Measurements from ENCODE around the gene CLEC20A. TPM values are rescaled to one million over a fixed set of nuclear protein-coding genes. Genes with fewer than 3 reads are reported as not detected.

Gene CLEC20A
- not detected for total RNA-seq

DNA sequence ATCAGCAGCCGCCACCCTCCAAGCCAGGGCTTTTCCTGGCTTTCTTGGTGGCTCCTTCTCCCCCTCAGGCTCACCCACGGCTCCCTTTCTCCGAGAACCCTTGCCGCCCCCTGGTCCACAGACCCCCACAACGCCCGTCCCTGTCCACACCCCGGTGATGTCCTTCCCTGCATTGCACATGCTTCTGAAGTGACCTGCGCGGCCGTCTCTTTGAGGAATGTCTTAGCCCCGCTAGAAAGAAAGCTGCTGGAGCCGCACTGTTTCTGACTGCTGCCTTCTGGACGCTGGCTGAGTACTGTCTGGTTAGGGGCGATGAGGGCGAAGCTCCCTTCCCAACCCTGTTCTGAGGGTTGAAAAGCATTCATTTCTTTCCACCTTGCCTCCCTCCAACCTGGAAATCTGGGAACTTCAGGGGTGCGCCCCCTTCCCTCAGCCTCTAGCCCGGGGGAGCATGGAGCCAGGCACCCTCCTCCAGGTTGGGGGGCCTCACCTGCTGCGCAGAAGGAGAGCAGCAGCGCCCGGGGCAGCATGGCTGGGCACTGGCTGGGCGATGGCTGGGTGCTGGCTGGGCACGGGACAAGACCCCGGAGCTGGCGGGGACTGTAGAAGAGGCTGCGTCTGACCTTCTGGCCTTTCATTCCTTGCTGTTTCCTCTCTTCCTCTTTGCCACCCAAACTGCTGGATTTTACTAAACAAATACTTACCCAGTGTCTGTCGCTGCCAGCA, at the start of gene CLEC20A:
TSS of gene CLEC20A (minus strand) at position 555 of the 726 bp plus-strand sequence. CDS start at position 530, 25 bp downstream.
- DNase-seq (ENCODE audit: low spot score in 2 of 2) (no peak), FAIRE-seq (no peak)

DNA sequence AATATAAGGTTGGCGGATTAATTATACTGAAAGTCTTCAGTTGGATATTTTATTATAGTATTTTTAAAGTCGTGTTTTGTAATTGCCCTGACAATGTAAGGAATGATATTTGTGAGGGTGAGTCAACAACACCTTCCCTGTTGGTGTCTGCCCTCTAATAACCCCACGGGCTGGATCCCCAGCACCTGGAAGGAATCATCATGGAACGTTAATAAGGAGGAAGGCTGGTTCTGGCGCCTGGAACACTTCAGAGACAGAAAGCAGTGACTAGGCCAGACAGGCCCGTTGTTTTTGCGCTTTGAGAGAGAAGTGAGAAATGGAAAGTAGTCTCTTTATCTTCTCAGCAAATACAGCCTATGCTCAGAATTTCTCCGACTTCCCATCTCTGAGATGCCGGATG, 47.8 kb upstream of the CLEC20A start:
- no peak for FAIRE-seq
- DNase-seq (ENCODE audit: low spot score in 2 of 2), result no peak

DNA sequence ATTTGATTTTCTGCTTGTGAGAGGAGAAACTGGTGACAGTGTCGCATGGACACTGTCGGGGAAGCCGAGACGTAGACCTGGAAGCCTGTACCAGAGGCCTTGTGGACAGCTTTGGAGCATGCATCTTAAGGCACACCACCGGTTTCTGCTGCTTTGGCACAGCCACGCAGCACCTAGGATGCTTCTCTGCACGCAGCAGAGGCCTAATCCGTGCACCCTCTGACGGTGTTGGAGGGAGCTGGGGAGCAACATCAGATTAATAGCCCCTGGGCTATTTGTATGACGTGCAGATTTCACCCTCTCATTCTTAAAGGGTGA, 46.5 kb upstream of the CLEC20A start:
- FAIRE-seq, result no peak

DNA sequence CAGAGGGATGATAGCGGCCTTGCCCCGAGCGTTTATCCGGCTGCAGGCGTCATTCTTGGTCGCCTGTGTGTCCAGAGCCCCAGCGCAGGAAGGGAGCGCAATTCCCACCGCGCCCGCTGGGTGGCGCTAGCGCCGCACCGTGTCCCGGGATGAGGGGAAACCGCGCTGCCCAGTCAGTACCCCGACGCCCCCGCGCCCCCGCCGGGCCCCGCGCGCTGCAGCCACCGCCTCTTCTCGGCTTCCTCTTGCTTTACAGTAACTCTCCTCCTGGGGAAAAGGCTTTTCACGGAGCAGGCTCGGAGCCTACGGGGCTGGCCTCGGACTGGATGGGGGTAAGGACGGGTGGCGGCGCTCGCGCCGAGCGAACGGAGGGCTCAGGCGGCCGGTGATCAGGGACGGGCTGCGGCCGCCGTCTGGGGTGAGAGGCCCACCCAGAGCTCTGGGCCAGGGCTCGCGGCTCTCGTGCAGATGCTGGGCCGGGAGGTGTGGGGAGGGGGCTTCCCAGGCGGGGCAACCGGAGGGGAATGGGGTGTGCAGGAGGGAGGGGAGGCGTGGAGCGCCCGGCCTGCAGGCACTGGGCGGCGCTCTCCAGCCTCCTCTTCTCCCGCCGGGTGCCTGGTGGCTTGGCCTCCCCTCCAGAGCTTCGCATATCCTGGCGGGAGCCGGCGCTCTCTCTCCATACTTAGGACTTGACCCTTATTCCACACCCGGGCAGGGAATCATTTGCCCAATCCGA, 46.0 kb upstream of the CLEC20A start:
- DNase-seq (ENCODE audit: low spot score in 2 of 2) (peak; percentile 77 to 89), FAIRE-seq (no peak)

More for the DNA sequence above, 46.5 kb upstream of the CLEC20A start:
- no peak for DNase-seq (ENCODE audit: low spot score in 2 of 2)

DNA sequence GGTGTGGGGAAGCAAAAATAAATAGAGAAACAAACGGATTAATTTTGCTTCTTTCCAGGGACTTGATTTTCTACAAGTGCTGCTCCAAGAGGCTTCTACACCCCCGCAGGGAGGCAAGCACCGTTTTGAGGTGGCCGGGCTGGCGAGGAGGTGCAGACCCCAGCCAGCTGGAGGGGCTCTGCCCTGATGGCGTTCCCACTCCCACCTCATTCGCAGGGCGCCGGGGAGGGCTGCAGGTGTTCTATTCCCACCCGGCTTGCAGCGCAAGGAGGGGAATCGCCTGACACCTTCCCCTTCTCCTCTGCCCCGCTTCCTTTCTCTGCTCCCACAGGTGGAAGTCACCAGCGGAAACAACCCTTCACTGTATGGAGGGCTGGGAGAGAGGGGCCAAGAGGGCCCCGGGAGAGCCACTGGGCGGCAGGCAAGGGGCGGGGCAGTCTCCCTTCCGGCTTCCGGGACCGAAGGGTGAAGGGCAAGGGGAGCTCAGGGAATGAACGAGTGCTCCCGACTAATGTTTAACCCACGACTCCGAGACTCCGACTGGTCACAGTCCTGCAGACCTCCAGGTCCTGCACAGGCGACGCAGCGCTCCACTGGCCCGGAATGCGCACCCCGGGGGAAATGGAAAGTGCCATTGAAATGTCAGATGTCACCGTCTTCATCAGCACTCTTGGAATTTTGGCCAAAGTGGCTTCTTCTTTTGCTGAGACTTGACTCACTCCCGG, 45.2 kb upstream of the CLEC20A start:
- peak; percentile 47 to 60 for DNase-seq (ENCODE audit: low spot score in 2 of 2)
- FAIRE-seq, result no peak

DNA sequence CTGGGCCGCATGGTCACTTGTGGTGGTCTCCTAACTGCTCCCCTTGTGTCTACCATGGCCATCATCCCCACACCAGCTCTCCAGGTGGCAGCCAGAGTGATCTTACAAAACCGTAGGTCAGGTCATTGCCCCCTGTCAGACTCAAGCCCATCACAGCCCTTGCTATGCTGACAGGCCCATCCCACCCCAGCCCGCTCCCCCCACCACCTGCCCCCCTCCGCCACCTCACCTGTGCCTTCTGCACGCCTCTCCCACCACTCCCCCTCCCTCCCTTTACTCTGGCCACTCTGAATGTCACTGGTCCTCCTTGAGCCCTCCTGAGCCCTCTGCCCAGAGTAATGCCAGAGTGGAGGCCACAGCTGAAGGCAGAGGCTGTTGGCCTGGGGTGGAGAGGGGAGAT, 44.6 kb upstream of the CLEC20A start:
- DNase-seq (ENCODE audit: low spot score in 2 of 2) (no peak), FAIRE-seq (no peak)

DNA sequence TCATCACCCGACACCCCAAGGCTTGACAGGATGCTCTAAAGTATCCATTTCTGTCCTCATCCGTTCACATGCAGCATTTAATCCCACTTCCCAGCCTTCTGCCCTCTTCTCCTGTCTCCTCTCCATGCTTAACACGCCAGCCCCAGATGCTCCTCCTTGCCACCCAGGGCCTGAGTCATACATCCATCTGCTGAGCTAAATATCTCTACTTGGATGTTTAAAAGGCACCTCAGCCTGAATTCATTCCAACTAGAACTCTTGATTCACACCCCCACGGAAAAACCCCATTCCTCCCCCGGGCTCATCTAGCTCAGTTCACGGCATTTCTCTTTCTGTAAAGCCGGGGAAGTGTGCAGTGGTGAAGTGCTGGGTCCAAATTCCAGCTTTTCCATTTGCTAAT, 43.9 kb upstream of the CLEC20A start:
- FAIRE-seq (no peak), DNase-seq (ENCODE audit: low spot score in 2 of 2) (no peak)

DNA sequence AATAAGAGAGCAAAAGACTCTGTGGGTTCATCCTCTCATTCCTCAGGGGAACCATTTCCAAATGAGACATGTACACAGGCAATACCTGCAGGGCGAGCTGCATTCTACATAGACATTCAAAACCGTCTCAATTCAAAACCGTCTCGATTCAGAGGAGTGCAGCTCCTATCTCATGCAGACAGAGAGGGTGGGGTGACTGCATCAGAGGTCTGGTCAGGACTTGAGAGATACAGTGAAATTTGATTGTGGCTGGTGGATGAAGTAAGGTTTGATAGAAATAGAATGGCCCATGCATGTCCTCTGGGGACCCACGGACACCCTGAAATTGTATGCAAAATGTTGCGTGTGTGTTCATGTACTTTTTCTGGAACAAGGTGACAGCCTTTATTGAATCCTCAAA, 43.4 kb upstream of the CLEC20A start:
- no peak for FAIRE-seq
- no peak for DNase-seq (ENCODE audit: low spot score in 2 of 2)

DNA sequence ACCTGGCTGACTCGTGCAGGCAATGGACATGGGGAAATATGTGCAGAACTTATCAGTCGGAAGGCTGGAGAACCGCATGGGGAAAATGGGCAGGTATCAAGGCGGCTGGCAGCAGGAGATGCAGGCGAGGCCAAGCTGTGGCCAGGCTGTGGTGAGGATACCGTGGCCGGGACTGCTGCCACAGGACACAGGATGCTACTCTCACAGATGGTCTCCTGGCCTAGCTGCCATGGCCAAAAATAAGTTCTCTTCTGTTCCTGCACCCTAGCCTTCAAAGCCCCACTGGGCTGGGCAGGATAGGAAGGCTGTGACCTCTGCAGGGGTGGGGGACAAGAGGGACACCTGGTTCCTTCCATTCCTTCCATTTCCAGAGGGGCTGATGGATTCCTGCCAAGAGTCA, 42.5 kb upstream of the CLEC20A start:
- no peak for DNase-seq (ENCODE audit: low spot score in 2 of 2)

DNA sequence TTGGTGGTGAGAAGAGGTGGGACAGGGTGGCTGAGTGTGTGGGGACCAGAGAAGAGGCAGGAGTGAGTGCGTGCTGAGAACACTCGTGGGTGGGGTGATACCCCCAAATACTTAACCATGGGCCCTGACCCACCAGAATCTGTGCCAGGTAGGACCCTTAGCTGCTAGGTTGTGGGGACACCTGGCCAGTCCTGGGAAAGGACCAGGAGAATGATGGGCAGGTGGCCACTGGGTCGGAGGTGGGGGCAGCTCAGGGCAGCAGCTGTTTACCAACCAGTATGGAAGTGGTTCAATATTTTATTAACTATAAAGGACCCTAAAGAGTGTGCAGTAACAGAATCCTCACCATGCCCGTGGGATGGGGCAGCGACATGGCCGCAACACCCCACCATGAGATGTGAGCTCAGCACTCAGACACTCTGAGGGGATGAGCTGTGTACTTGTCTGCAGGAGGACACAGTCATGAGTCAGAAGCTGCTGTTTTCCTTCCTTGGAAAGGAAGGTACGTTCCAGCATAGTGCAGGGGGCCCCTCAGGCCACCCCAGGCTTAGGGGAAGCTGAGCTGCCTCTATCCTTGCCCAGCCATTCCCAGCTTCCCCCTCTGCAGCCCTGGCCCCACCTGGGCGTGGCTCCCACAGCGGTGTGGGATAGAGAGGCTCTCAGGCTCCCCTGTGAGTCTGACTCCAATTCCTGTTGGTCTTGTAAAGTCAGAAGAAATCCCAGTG, 41.6 kb upstream of the CLEC20A start:
- FAIRE-seq, result no peak

More for the DNA sequence above, 42.5 kb upstream of the CLEC20A start:
- no peak for FAIRE-seq

DNA sequence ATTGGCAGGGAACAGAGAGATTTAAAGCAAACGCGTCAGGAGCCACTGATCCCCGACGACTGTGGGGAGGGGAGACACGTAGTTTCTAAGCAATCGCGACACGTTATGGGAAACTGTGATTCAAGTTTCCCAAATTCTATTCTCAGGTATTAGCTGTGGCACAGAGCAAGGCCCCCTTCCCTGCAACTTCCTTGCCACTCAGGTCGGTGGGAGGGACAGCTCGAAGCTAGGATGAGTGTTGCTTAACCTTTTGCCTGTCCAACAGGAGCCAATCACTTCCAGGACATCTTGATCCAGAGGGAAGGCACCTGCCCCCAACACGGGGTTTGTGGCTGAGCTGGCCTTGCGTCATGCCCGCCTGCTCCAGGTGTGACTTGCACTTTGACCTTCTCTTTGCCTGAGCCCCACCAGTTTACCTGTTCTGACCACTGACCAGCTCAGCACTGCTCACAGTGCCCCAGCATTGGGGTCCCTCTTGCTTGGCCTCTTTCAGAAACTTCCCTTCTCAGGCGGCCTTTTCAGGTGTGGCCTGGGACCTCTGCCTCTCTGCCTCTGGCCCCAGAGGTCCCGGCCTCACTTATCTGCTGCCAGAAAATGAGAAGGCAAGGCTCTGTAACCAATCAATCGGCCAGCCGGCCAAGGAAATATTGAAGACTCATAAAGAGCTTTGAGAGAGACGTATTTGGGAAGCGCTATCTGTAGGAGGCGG, 40.8 kb upstream of the CLEC20A start:
- DNase-seq (ENCODE audit: low spot score in 2 of 2) (no peak), FAIRE-seq (no peak)

More for the DNA sequence above, 41.6 kb upstream of the CLEC20A start:
- DNase-seq (ENCODE audit: low spot score in 2 of 2), result no peak

DNA sequence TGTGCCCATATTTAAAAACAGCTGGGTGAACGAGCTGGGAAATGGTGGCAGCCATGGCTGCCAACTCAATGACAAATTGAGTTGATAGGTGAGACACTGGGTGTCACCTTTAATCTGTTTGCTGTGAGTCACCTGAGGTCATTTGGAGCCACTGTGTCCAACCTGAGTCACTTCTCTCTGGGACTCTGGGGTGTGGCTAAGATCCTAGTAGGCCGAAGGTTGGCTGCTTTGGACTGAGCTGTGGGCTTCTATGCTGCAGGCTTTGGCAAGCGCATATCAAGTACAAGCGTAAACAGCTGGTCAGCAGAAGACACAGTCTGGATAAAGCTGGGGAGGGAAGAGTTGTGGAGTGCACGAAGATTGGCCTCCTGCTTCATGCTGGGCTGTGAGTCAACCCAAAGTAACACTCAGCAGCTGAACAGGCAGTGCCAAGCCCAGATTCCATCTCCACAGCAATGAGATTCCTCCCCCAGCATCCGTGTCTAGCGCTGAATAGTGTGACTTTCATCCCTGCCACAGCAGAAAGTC, 40.1 kb upstream of the CLEC20A start:
- DNase-seq (ENCODE audit: low spot score in 2 of 2), result peak in 1 of 2 donors; percentile 43
- no peak for FAIRE-seq

DNA sequence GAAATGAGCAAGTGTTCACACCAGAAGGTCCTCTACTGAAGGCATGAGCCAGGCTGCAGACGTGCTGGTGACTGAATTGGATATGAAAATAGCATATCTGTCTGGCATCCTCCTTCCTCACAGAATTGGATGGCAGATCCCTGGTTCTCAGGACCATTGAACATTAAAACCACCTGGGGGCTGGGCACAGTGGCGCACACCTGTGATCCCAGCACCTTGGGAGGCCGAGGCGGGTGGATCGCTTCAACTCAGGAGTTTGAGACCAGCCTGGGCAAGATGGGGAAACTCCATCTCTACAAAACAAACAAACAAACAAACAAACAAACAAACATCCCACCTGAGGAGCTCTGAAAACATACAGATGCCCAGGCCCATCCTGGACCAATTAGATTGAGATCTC, 39.6 kb upstream of the CLEC20A start:
- FAIRE-seq, result no peak
- DNase-seq (ENCODE audit: low spot score in 2 of 2), result no peak

DNA sequence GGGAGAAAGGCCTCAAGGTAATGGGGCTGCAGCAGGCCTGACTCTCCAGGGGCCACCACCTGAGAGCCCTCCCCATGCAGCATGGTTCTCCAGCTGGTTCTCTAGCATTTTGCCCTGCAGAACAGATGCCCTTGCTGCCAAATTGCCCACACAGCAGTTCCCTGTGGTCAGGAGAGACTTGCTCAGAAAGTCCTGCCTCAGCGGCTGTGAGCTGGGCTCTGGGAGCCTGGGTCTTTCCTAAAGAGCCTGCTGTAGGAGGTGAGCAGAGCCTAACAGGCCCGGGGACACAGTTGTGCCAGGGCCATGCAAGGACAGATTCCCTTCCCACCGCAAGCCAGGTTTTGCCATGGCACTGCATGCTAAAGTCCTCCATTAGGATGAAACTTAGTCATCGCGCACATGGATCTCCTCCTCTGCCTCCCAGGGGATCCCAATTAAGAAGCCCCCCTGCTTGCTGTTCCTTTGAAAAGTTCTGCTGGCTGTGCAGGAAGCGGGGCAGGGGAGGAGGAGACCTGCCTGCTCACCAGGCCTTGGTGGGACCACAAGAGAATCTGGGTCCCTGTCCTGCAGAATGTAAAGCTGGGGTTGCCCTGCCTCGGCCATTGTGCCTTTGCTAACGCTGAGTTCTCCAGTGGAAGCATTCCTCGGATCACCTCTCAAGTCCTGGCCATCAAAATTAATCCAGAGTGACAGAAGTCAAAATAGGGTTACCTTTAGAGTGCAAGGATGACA, 37.5 kb upstream of the CLEC20A start:
- FAIRE-seq (no peak), DNase-seq (ENCODE audit: low spot score in 2 of 2) (no peak)

DNA sequence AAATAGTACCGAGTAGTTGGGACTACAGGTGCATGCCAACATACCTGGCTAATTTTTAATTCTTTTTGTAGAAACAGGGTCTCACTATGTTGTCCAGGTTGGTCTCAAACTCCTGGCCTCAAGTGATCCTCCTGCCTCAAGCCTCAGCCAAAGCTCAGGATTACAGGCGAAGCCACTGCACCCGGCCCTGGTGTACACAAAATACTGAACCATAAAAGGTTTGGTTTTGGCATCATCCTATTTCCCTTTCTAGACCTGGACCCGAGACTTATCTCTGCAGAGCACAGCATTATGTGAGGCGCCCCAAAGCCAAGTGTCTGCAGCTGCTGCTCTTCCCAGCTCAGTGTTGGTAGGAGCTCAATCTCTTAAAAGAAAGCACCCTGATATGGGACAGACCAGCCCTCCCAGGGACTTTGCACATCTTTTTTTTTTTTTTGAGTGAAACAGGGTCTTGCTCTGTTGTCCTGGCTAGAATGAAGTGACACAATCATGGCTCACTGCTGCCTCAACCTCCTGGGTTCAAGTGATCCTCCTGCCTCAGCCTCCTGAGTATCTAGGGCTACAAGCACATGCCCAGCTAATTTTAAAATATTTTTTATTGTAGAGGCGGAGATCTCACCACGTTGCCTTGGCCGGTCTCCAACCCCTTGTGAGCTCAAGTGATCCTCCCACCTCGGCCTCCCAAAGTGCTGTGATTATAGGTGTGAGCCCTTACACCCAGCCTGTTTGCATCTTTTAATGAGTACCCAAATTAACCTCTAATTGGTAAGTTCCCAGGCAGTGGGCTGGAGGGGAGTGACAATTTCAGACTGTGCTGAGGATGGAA, 36.6 kb upstream of the CLEC20A start:
- FAIRE-seq, result no peak

DNA sequence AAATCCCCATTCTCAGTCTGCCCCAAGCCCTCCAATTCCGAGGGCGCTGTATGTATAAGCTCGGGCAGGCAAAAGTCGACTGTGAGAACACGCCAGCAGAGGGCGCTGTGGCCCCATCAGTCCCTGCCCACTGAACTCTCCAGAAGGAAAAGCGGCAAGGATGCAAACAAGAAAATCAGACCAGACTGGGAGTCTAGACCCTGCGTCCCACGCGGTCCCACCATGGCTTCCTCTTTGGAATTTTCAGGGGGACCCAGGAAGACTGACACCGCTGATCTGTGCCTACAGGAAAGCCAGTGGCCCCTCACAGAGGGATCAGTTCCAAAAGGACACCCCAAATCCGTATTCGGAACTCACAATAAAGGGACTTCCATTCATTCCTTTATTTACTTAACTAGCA, 35.6 kb upstream of the CLEC20A start:
- DNase-seq (ENCODE audit: low spot score in 2 of 2) (peak; percentile 56 to 83), FAIRE-seq (no peak)

More for the DNA sequence above, 36.6 kb upstream of the CLEC20A start:
- no peak for DNase-seq (ENCODE audit: low spot score in 2 of 2)

DNA sequence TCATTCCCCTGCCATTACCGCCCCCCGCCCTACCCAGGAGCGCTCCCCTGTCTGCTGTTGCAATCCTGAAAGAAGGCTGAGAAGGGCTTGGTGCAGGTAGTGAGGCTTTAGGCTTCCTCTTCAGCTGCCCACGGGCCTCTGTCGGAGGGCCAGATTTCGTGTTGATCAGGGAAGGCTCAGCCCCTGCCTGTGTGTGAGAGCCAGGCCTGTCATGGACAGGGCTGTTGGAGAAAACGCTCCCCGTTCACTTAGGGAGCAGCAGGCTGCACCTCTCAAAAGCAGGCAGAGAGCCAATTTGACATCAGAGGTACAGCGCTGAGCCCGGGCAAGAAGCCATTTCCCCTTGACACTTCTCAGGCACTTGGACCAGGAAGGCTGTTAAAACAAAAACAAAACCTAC, 35.1 kb upstream of the CLEC20A start:
- DNase-seq (ENCODE audit: low spot score in 2 of 2) (no peak), FAIRE-seq (no peak)

DNA sequence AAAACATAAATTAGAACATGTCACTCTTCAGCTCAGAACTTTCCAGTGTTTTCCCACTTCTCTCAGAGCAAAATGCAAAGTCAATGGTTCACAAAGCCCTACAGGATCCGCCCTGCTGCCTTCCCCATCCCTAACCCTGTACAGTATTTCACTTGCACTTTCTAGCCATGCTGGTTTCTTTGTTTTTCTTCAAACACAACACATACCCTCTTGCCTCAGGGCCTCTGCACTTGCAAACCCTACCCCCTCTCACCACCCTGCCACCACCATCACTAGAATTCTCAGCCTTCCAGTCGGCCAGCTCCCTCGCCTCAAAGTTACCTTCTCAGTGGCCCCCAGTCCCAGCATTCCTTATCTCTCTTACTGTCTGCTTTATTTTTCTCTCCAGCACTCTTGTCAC, 33.7 kb upstream of the CLEC20A start:
- DNase-seq (ENCODE audit: low spot score in 2 of 2) (no peak), FAIRE-seq (no peak)

Data from frontal cortex (tissue), 4 donors.